HG03039 (cell line): ENCODE measurements around the gene UNC5A.

ENCODE experiments used
- ATAC-seq: cut with Tn5 transposase; IDR thresholded peaks from one replicate; pipeline ENCODE4 v1.9.1; 2021; ENCODE audit warnings: mild to moderate bottlenecking, moderate library complexity; ENCODE audit not compliant: unreplicated experiment

The UNC5A gene

DNA sequence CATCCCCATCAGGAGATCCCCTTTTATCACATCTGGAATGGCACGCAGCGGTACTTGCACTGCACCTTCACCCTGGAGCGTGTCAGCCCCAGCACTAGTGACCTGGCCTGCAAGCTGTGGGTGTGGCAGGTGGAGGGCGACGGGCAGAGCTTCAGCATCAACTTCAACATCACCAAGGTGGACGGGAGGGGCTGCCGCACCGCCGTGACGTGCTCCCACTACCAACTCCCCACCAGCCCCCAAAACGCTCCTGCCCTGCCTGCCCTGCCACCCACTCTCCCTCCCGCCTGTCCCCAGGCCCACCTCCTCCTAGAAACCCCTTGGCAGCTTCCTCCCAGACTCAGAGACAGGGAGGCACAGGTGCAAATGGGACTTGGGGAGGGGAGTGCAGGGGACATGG is 68.1 kb downstream of the UNC5A start:
- ATAC-seq = no peak

DNA sequence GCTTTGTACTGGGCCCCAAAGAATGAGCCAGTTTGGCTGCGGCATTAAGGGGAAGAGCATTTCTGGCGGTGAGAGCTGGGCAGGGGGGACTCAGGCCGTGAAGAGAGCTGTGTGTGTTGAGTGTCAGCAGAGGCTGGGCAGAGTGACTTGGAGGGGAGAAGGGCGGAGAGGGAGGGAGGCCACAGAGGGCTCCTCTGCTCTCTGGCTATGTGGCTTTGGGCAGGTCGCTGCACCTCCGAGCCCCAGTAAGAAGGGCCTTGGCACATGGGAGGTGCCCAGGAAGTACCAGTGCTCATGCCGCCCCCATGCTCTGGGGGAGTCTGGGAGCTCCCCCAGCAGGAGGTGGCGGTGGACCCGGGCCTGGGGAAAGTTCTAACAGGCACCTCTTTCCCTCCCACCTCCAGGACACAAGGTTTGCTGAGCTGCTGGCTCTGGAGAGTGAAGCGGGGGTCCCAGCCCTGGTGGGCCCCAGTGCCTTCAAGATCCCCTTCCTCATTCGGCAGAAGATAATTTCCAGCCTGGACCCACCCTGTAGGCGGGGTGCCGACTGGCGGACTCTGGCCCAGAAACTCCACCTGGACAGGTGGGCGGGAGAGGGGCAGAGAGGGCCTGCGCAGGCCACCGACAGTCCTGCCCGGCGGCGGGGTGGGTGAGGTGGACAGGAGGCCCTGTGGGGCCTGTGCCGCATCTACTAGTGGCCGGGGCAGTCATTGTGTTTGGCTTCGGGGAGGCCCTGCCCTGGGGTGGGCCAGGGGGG is 68.7 kb downstream of the UNC5A start:
- ATAC-seq = no peak

DNA sequence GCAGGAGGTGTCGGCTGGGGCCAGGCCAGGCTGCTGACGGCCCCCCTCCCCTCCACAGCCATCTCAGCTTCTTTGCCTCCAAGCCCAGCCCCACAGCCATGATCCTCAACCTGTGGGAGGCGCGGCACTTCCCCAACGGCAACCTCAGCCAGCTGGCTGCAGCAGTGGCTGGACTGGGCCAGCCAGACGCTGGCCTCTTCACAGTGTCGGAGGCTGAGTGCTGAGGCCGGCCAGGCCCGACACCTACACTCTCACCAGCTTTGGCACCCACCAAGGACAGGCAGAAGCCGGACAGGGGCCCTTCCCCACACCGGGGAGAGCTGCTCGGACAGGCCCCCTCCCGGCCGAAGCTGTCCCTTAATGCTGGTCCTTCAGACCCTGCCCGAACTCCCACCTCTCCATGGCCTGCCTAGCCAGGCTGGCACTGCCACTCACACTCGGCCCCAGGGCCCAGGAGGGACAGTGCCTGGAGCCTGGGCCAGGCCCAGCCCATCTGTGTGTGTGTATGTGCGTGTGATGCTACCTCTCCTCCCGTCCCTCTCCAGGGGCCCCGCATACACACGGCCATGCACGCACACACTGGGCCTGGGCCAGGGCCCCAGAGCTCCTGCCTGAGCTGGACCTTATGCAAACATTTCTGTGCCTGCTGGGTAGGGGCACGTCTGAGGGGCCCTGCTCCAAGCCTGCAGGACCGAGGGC is 69.5 kb downstream of the UNC5A start:
- ATAC-seq = no peak

DNA sequence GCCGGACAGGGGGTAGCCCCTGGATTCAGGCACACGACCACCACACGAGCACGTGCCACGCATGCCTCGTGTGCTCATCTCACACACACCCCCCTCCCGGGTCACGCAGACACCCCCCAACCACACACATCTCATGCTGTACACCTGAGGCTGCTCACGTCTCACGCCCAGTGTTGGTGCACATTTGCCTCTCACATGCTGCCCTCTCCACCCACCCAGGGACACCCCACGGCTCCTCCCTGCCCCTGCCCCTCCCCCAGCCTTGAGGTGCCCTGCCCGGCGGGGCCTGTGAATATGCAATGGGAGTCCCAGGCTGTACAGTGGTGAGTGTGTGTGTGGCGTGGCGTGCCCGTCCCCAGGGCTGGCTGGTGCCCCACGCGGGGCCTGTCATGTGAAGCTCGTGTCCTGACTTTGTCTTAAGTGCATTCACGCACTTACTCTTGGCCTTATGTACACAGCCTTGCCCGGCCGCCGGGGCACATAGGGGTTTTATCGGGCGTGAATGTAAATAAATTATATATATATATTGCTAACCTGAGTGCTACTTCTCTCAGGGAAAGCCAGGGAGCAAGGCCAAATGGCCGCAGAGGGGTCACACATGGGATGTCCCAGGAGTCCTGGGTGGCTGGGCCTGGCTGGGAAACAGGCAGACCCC is 70.1 kb downstream of the UNC5A start:
- no peak for ATAC-seq

DNA sequence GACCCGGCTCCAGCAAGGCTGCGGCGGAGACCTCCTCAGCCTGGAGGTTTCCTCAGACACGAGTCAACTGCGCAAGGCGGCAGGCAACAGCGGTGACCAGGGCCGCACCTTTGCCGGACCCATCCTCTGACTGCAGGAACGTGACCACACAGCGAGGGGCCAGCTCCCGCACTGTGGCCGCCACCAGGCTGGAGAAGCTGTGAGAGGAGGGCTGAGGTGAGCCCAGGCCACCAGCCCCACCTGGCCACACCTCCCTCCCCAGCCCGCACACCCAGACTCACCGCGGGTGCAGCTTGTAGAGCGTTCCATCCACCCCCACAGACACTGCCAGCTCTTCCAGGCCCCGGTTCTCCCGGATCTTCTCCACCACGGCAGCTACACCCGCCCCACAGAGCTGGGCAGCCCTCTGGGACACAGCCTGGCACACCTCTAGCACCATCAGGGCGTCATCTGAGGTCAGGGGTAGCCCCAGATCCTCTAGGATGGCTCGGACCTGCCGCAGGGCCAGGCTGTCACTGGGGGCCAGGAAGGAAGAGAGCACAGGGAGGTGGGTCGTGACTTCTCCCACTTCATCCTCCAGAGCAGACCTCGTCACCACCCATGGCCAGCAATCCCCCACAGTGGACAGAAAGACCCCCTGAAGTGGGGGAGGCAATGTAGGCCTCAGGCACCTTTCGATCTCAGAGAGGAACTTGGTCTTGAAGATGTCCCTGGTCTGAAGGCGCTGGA is 70.8 kb downstream of the UNC5A start:
- ATAC-seq = no peak

DNA sequence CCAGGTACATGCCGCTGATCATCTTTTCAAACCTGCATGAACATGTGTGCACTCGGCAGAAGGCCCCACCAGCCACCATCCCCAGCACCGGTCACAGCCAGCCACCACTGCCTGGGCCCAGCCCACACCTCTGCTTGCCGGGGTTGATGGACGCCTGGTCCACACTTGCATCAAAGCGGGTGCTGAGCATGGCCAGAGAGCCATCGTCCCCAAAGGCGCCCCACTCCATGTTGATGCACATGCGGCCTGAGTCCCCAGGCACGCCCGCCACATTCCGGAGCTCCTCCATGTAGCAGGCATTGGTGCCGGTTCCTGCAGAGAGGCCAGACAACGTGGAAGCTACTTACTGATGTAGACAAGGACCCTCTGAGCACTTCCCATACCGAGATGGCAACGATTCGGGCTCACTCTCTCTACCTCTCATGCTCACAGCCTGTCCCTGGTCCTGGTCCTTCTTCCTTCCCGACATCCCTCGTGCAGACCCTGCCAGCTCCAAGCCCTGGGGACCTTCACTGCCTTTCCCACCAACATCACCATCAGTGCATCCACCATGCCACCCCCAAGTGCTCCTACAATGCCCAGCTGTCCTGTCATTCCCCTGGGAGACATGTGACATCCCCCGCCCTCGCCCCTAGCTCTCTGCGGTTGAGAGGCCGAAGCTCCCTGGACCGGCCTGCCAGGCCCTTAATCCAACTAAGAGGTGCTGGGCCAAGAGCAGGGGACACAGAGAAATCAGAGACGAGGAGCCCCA is 71.6 kb downstream of the UNC5A start:
- no peak for ATAC-seq

DNA sequence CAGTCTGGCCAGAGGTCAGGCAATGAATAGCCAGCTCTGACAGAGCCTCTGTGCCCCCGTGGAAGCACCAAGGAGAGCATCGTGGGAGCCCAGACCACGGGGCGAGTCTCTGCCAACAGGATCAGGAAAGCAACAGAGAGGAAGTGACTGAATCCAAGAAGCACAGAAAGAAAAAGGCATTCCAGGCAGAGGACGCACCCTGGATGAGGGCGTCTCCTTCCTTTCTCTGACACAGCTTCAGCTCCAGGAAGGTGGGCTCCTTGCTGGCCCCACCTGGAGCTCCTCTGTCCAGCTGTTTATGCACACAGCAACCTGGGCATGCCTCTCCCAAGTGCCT is 72.2 kb downstream of the UNC5A start:
- ATAC-seq = no peak

DNA sequence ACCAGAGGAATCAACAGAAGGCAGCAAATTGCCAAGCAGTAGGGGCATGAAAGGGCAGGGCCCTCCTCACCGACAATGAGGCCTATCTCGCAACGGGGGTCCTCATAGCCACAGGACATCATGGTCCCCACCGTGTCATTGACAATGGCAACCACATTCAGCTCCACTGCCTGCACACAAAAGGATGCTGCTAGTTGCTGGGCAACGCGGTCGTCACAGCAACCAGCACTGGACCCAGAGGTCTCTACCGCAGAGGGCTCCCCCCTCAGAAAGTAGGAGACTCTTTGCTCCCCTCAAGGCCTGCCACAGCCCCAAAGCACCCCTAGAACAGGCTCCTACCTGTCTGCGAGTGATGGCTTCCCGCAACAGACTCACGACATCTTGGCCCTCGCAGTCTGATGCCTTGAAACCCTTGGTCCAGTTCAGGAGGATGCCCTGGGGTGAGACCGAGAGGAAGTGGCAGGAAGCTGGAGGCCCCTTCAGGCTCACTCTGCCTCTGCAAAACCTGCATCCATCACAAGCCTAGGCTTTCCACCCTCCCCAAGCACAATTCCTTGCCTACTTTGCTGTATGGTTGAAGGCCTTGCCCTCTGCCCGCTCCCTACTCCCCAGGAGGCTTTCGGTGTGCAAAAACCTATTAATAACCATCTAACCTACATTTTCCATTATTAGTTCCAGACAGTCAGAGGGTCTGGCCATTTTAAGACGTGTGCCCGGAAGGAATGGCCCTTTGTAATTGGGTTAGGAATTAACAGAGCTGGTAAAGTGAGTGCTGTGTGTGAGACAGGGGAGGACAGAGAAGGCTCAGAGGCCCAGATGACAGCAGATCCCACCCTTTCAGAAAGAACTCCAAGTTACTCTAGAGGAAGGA is 73.6 kb downstream of the UNC5A start:
- ATAC-seq = no peak

DNA sequence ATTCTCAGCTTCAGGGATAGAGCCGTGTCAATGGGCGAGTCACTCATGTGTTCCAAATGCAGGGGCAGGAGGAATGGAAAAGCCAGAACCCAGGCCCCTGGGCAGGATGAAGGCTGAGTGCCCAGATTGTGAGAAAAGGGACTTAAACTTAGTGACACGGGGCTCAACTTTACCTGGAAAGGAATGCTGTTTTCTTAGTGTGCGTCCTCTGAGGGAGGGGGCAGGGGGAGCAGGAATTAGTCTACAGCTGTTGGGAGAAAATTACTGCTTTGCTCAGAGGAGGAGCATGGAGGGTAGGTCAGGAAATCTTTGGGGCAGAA is 74.2 kb downstream of the UNC5A start:
- no peak for ATAC-seq

DNA sequence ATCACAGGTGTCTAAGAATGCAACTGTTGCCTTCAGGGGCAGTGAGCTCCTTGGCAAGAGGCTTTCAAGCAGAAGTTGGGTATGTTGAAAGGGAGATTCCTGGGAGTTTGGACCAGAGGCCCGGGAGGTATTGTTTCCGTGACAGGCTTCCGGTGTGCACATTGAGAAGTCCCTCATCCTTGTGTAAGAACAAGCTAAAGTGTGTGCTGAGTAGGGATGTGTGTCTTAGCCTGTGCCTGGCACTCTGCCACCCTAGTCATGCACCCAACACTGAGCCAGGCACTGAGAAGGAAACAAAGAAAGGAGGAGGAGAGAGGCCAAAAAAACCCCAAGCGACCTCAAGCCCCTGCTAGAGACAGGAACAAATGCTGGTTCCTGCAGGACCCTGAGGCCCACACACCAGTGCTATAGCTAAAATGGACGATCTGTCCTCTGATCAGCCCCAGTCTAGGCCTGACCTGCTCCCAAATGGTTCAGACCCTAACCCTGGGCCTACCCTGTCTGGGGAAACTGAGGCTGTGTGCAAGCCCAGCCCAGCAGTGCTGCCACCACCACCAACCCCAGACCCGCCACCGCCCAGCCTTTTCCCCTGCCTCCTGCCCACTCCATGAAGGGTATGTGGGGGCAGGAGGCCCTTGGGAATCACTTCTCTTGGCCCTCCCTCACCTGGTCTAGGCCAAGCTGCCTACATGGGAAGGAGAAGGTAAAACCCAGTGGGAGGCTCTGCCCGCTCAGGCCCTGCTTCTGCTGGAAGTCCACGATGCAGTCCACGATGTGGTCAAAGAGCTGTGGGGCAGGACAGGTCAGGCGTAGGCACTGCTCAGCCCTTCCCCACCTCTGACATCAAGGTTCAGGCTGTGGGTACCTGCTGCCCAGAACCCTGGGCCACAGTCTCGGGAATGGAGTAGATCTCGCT is 76.2 kb downstream of the UNC5A start:
- ATAC-seq = no peak

DNA sequence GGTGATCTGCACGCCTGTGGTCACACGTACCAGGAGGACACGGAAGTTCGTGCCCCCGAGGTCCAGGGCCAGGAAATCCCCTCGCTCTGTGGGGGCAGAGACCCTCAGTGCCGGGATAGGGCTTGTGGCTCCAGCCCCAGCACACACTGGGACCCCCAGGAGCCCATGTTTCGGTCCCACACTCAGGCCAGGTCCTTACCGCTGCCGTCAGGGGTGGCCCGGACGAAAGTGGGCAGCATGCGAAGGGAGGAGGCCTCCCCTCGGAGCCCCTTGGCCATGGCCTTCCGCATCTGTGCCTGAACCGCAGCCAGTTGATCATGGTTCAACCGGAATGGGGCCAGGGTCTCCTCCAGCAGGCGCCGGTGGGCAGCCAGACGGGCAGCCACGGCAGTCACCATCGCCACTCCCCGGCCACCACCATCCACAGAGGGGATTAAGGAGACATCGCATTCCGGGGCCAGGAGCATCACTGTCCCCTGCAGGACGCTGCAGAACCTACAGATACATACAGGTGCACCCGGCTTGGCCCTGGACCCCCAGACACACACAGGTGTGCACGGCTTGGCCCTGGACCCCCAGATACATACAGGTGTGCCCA is 77.0 kb downstream of the UNC5A start:
- no peak for ATAC-seq

DNA sequence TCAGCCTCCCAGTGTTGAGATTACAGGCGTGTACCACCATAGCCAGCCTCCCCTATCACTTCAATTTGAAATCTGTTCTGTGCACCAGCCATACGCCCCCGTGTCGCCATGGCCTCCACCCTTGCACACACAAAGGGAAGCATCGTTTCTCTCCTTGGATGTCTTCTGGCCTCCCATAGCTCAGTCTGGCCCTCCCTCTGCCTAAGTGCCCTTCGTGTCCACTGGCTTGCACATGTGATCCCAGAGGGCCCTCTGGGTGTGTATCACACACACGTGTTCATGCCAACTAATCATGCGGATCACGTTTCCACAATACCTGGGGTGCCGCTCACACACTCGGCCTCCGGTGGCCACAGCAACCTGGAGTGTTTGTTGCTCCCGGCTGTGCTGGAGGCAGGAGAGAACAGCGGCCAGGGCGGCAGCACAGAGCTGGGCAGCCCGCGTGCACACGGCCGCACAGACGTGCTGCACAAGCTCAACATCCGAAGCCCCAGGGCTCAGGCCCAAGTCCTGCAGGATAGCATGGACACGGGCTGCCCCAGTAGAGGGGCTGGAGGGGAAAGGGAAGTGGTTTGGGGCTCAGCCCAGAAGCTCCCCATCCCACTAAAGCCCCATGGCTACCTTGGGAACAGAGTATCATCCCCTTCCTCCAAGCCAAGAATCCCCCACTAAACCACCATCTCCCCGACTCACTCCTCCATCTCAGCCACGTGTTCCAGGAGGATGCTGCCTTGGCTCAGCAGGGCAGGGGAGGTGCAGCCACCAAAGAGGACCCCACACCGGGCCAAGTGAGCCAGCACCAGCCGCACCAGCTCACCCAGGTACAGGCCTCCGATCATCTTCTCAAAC is 77.9 kb downstream of the UNC5A start:
- ATAC-seq = no peak

DNA sequence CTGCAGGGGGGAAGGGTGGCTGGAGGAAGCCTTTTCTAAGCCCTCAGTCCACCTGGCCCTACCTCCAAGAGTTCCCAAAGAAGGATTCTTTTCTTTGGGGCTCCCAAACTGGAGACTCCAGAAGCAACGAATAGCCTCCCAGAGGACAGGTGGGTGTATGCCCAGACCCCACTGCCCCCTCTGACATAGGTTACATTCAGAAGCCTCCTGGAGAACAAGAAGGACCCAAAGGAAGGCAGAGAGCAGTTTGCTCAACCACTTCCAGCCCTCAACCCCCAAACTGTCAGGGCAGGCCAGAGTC is 78.5 kb downstream of the UNC5A start:
- no peak for ATAC-seq

DNA sequence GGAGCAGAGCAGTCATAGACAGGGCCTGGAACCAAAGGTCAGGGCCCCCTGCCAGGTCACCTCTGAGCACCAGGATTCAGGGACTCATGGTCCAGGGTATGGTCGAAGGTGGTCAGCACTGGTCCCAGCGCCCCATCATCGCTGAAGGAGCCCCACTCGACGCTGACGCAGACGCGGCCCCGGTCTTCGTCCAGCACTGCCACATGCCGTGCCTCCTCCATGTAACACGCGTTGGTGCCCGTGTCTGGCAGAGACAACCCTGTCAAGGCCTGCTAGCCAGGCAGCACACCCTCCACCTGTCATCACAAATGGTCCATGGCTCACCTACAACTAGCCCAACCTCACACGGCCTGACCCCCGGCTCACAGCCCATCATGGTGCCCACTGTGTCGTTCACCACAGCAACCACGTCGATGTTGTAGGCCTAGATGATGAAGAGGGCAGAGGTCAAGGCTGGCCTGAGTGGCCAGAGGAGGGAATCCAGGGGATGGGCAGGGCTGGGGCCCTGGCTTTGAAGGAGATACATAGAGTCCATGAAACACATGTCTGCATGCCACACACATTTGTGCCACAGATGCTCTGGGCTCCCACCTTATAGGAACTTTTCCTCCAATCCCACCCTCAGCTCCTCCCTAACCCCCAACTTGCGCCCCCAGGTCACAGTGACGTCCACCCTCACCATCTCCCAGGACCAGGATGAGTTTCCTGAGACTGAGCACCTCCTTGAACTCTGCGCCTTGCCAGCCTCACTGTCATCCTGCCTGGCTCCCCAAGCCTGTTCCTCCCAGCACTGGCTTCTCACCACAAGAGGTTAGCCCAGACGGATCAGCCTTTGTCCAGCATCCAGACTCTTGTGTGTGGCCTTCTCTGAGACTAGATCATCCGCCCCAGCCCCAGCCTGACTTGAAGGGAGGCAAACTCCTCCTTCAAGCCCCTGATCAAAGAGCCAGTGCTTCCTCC is 79.2 kb downstream of the UNC5A start:
- ATAC-seq = no peak

DNA sequence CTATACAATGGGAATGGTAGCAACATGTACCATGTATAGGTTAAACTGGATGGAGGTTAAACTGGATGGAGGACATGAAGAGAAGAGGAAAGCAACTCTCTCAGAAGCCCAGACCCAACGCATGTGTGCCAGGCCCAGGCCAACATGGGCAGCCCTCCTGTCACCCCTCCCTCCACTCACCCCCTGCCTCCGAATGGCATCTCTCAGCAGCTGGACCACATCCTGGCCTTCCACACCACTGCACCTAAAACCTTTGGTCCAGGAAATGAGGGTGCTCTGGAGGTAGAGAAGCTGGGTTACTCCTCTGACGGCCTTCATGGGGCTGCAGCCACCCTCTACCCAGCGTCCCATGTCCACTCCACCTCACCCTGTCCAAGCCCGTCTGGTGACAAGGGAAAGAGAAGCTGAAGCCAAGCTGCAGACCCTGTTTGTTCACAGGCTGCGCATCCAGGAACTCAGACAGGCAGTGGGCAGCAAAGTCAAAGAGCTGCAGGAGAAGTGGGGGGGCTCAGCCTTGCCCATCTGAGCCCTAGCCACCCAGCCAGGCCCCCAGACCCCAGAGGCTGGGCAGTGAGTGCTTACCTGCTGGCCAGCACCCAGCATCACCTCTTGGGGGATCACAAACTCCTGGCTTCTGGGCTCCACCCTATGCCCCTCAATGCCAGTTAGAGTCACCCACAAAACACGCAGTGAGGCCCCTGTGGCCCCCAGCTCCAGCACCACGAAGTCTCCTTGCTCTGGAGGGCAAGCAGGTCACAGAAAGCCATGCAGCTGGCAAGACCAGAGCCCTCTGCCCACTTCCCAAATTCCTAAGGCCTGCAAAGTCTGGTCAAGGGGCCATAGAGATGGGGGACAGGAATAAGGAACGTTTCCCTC is 80.3 kb downstream of the UNC5A start:
- ATAC-seq = no peak
